HepG2 (cell line): ENCODE results near the gene ZFP37. TPM values are rescaled to one million over a fixed set of nuclear protein-coding genes. Genes with fewer than 3 reads are reported as not detected.
A peak's percentile ranks its signal among the peaks of the same experiment; 100 is the strongest.

Source experiments
- CBX2 ChIP-seq, 2 experiments: fragments of 200-600 bp in 1 of 2; sonication (generic); formaldehyde crosslinking in 1 of 2; IDR thresholded peaks; 2 replicates each; pipeline versions ENCODE4 v1.7.0 to v1.8.1; 2018 to 2022; ENCODE audit warnings: low read depth in 2 of 2, low read length in 1 of 2, mild to moderate bottlenecking in 1 of 2, missing genetic modification reagents in 1 of 2
- CHCHD3 ChIP-seq: sonication (generic); formaldehyde crosslinking; IDR thresholded peaks from 2 replicates; pipeline ENCODE4 v1.8.0; 2022; ENCODE audit warnings: mild to moderate bottlenecking, missing genetic modification reagents, moderate library complexity
- HOXD1 ChIP-seq: sonication (generic); formaldehyde crosslinking; IDR thresholded peaks from 2 replicates; pipeline ENCODE4 v1.5.0; 2020; ENCODE audit warnings: missing genetic modification reagents
- ISL2 ChIP-seq: sonication (generic); formaldehyde crosslinking; IDR thresholded peaks from 2 replicates; pipeline ENCODE4 v1.5.0; 2020; ENCODE audit warnings: missing genetic modification reagents
- KAT8 ChIP-seq: IDR thresholded peaks from 2 replicates; pipeline ENCODE4 v1.6.1; 2016; ENCODE audit warnings: missing genetic modification reagents, missing compliant biosample characterization
- KDM4B ChIP-seq: sonication (generic); formaldehyde crosslinking; IDR thresholded peaks from 2 replicates; pipeline ENCODE4 v1.4.0; 2020; ENCODE audit warnings: missing genetic modification reagents
- NFYB ChIP-seq: sonication (generic); formaldehyde crosslinking; IDR thresholded peaks from 2 replicates; pipeline ENCODE4 v1.4.0; 2020; ENCODE audit warnings: missing genetic modification reagents
- POGZ ChIP-seq: sonication (generic); formaldehyde crosslinking; IDR thresholded peaks from 2 replicates; pipeline ENCODE4 v1.4.0; 2020; ENCODE audit warnings: mild to moderate bottlenecking, missing genetic modification reagents
- POLR2G ChIP-seq: fragments of 200-400 bp; formaldehyde crosslinking; IDR thresholded peaks from 2 replicates; pipeline ENCODE4 v1.6.1; 2018; ENCODE audit warnings: mild to moderate bottlenecking, low read depth, low read length, moderate library complexity
- SAP130 ChIP-seq: IDR thresholded peaks from 2 replicates; pipeline ENCODE4 v1.6.1; 2016; ENCODE audit warnings: low read depth
- SIN3B ChIP-seq: fragments of 150-350 bp; IDR thresholded peaks from 2 replicates; pipeline ENCODE4 v1.6.1; 2014; ENCODE audit warnings: low read length
- SOX5 ChIP-seq: IDR thresholded peaks from 2 replicates; pipeline ENCODE4 v1.6.1; 2016; ENCODE audit warnings: borderline replicate concordance
- SP5 ChIP-seq: IDR thresholded peaks from 2 replicates; pipeline ENCODE4 v1.6.1; 2016; ENCODE audit warnings: low read depth, borderline replicate concordance
- THAP11 ChIP-seq: IDR thresholded peaks from 2 replicates; pipeline ENCODE4 v1.6.1; 2016; ENCODE audit warnings: missing biosample characterization, missing genetic modification reagents
- THRA ChIP-seq: sonication (generic); formaldehyde crosslinking; IDR thresholded peaks from 2 replicates; pipeline ENCODE4 v1.4.0; 2020; ENCODE audit warnings: missing genetic modification reagents, borderline replicate concordance
- ZBTB38 ChIP-seq: sonication (generic); formaldehyde crosslinking; IDR thresholded peaks from 2 replicates; pipeline ENCODE4 v1.5.1; 2020; ENCODE audit warnings: mild to moderate bottlenecking, missing genetic modification reagents
- ZMYM4 ChIP-seq: sonication (generic); formaldehyde crosslinking; IDR thresholded peaks from 2 replicates; pipeline ENCODE4 v1.8.1; 2023; ENCODE audit warnings: mild to moderate bottlenecking, missing genetic modification reagents
- ZNF142 ChIP-seq: sonication (generic); formaldehyde crosslinking; IDR thresholded peaks from 2 replicates; pipeline ENCODE4 v1.4.0; 2020; ENCODE audit warnings: missing genetic modification reagents
- ZNF160 ChIP-seq: sonication (generic); formaldehyde crosslinking; IDR thresholded peaks from 2 replicates; pipeline ENCODE4 v1.8.0; 2022; ENCODE audit warnings: mild to moderate bottlenecking, inconsistent platforms, missing genetic modification reagents
- ZNF337 ChIP-seq: sonication (generic); formaldehyde crosslinking; IDR thresholded peaks from 2 replicates; pipeline ENCODE4 v1.5.1; 2020; ENCODE audit warnings: missing genetic modification reagents, low read depth, mild to moderate bottlenecking, borderline replicate concordance
- ZNF484 ChIP-seq: sonication (generic); formaldehyde crosslinking; IDR thresholded peaks from 2 replicates; pipeline ENCODE4 v1.5.1; 2020; ENCODE audit warnings: mild to moderate bottlenecking, low read depth, missing genetic modification reagents, borderline replicate concordance
- ZNF530 ChIP-seq: sonication (generic); formaldehyde crosslinking; IDR thresholded peaks from 2 replicates; pipeline ENCODE4 v1.5.0; 2020; ENCODE audit warnings: low read depth, mild to moderate bottlenecking, missing genetic modification reagents
- ZNF547 ChIP-seq: sonication (generic); formaldehyde crosslinking; IDR thresholded peaks from 2 replicates; pipeline ENCODE4 v1.5.1; 2020; ENCODE audit warnings: mild to moderate bottlenecking, missing genetic modification reagents
- ZNF761 ChIP-seq: sonication (generic); formaldehyde crosslinking; conservative IDR thresholded peaks from 2 replicates; pipeline ENCODE4 v1.4.0; 2020; ENCODE audit warnings: mild to moderate bottlenecking, missing genetic modification reagents
- ZNF780A ChIP-seq: sonication (generic); formaldehyde crosslinking; IDR thresholded peaks from 2 replicates; pipeline ENCODE4 v1.8.0; 2022; ENCODE audit warnings: mild to moderate bottlenecking, missing genetic modification reagents, moderate library complexity
- ZNF839 ChIP-seq: sonication (generic); formaldehyde crosslinking; IDR thresholded peaks from 2 replicates; pipeline ENCODE4 v1.4.0; 2020; ENCODE audit warnings: missing genetic modification reagents, mild to moderate bottlenecking, borderline replicate concordance
- polyA plus RNA-seq, 8 experiments: library from polyadenylated mRNA; depleted of rRNA in 3 of 8; stranded (reverse) in 7 of 8; unstranded in 1 of 8; fragments of >200 nt; fragmentation: Illumina TruSeq in 4 of 8; extraction: Trizol in 4 of 8; gene quantifications; 2 replicates each; pipeline versions ENCODE4 v1.2.1 to v1.2.3, GENCODE V29; 2011 to 2016; ENCODE audit warnings: low read depth in 4 of 8, missing spikeins in 1 of 8, mixed read lengths in 1 of 8; ENCODE audit not compliant: insufficient read depth in 1 of 8
- total RNA-seq, 5 experiments: library from RNA; depleted of rRNA; stranded (reverse); fragments of >200 nt; fragmentation: Illumina TruSeq; extraction: Trizol; gene quantifications; 2 replicates each; pipeline ENCODE4 v1.2.3, GENCODE V29; 2016; ENCODE audit warnings: low read depth in 1 of 5

Gene ZFP37
- total and polyA plus RNA-seq, 2 of the 13 experiments (the other 11 are each of a cell fraction or from before 2014, with no cell fraction given) = 1.1 to 3.7 TPM

- TF ChIP-seq ZNF142 (peak; percentile 68), HOXD1 (CRISPR knock-in tag) (no peak), ZBTB38 (peak; percentile 50; the same call in 1 of the 2 replicates), ZNF484 (CRISPR knock-in tag) (no peak), ISL2 (CRISPR knock-in tag) (no peak), ZNF780A (CRISPR knock-in tag) (no peak), CHCHD3 (CRISPR knock-in tag) (no peak), ZNF547 (CRISPR knock-in tag) (0 out of 2 replicates have a peak, but pooled peaks have one; percentile 44), CBX2 (IDR thresholded peaks at IDR 0.05; ENCODE audit: low read depth, low read length) (no peak), CBX2 (CRISPR knock-in tag; IDR thresholded peaks at IDR 0.05; ENCODE audit: low read depth) (no peak), THAP11 (CRISPR knock-in tag) (peak; percentile 98), ZNF160 (no peak), ZNF530 (CRISPR knock-in tag) (no peak), NFYB (CRISPR knock-in tag) (0 out of 2 replicates have a peak, but pooled peaks have one; percentile 27), SAP130 (peak; percentile 78), ZNF337 (0 out of 2 replicates have a peak, but pooled peaks have one; percentile 37), POGZ (CRISPR knock-in tag) (peak; percentile 67; the same call in 1 of the 2 replicates), KAT8 (CRISPR knock-in tag) (peak; percentile 91), THRA (CRISPR knock-in tag) (0 out of 2 replicates have a peak, but pooled peaks have one; percentile 25), SIN3B (no peak), ZMYM4 (CRISPR knock-in tag) (peak; percentile 60; the same call in 1 of the 2 replicates), POLR2G (peak; percentile 57), ZNF839 (CRISPR knock-in tag) (no peak), KDM4B (CRISPR knock-in tag) (no peak), SOX5 (CRISPR knock-in tag) (0 out of 2 replicates have a peak, but pooled peaks have one; percentile 11), SP5 (CRISPR knock-in tag) (no peak), ZNF761 (CRISPR knock-in tag) (0 out of 2 replicates have a peak, but pooled peaks have one; percentile 60)
Observed at GRCh38 chr9:113011911-113012381, 44.6 kb downstream of the ZFP37 start, which contains the start of gene ZNF883 (continued).
